HUES6 (cell line): ENCODE data around the gene GAK.
A peak's percentile ranks its signal among the peaks of the same experiment; 100 is the strongest.

Experiments
- H3K27ac ChIP-seq: 2 replicates; pipeline ENCODE4 v1.7.0; 2013; ENCODE audit warnings: low read depth, mild to moderate bottlenecking, low read length, inconsistent platforms
- H3K27me3 ChIP-seq: 2 replicates; pipeline ENCODE4 v1.6.1; 2013; ENCODE audit warnings: low read length; ENCODE audit not compliant: control insufficient read depth, insufficient read depth
- H3K36me3 ChIP-seq: 2 replicates; pipeline ENCODE4 v1.6.1; 2013; ENCODE audit warnings: low read length; ENCODE audit not compliant: control insufficient read depth, insufficient read depth
- H3K4me1 ChIP-seq: 2 replicates; pipeline ENCODE4 v1.6.1; 2013; ENCODE audit warnings: low read length; ENCODE audit not compliant: control insufficient read depth, insufficient read depth
- H3K4me3 ChIP-seq: 2 replicates; pipeline ENCODE4 v1.5.1; 2013; ENCODE audit warnings: low read depth, low read length
- H3K9ac ChIP-seq: one replicate; pipeline ENCODE4 v1.6.1; 2013; ENCODE audit warnings: mild to moderate bottlenecking, low read length
- H3K9me3 ChIP-seq: 2 replicates; pipeline ENCODE4 v1.6.1; 2013; ENCODE audit warnings: low read depth, low read length; ENCODE audit not compliant: control insufficient read depth, insufficient read depth

Gene GAK

GRCh38 chr4:866068-866760, 65.9 kb downstream of the GAK start:
- H3K9me3 ChIP-seq, result no peaks in the 10 kb centered on the region; the same call in 1 of the 2 replicates
- H3K27me3 ChIP-seq, result no peaks in the 10 kb centered on the region
- no peak overlapping the region for H3K4me3 ChIP-seq
- peaks cover 91% of the 10 kb centered on the region for H3K36me3 ChIP-seq
- H3K27ac ChIP-seq, result 0 out of 2 replicates have a peak overlapping the region, but pooled peaks have one; percentile 23
- H3K4me1 ChIP-seq, result no peaks in the 10 kb centered on the region
- no peak overlapping the region for H3K9ac ChIP-seq

GRCh38 chr4:865572-865971, 66.5 kb downstream of the GAK start:
- Histone ChIP-seq H3K27ac (no peak overlapping the region), H3K9me3 (no peaks in the 10 kb centered on the region; the same call in 1 of the 2 replicates), H3K36me3 (peaks cover 92% of the 10 kb centered on the region), H3K9ac (no peak overlapping the region), H3K4me1 (no peaks in the 10 kb centered on the region), H3K27me3 (no peaks in the 10 kb centered on the region), H3K4me3 (no peak overlapping the region)

- Histone ChIP-seq H3K4me3 (no peak overlapping the region), H3K9ac (no peak overlapping the region), H3K4me1 (no peaks in the 10 kb centered on the region), H3K27ac (no peak overlapping the region), H3K36me3 (peaks cover 90% of the 10 kb centered on the region), H3K27me3 (no peaks in the 10 kb centered on the region), H3K9me3 (no peaks in the 10 kb centered on the region; the same call in 1 of the 2 replicates)
Measured at GRCh38 chr4:865121-865465, 67.0 kb downstream of the GAK start.

- Histone ChIP-seq H3K4me1 (no peaks in the 10 kb centered on the region), H3K27me3 (no peaks in the 10 kb centered on the region), H3K27ac (no peak overlapping the region), H3K9me3 (no peaks in the 10 kb centered on the region; the same call in 1 of the 2 replicates), H3K9ac (no peak overlapping the region), H3K4me3 (no peak overlapping the region), H3K36me3 (peaks cover 89% of the 10 kb centered on the region)
Measured at GRCh38 chr4:864456-865120, 67.5 kb downstream of the GAK start.

GRCh38 chr4:860561-860960, 71.6 kb downstream of the GAK start:
- no peaks in the 10 kb centered on the region for H3K9me3 ChIP-seq
- H3K27ac ChIP-seq, result no peak overlapping the region
- no peak overlapping the region for H3K4me3 ChIP-seq
- no peaks in the 10 kb centered on the region for H3K27me3 ChIP-seq
- H3K9ac ChIP-seq, result no peak overlapping the region
- peaks cover 89% of the 10 kb centered on the region for H3K36me3 ChIP-seq
- no peaks in the 10 kb centered on the region for H3K4me1 ChIP-seq

GRCh38 chr4:859496-859895, 72.6 kb downstream of the GAK start:
- Histone ChIP-seq H3K36me3 (peaks cover 87% of the 10 kb centered on the region), H3K9ac (no peak overlapping the region), H3K4me3 (no peak overlapping the region), H3K9me3 (no peaks in the 10 kb centered on the region), H3K4me1 (no peaks in the 10 kb centered on the region), H3K27me3 (no peaks in the 10 kb centered on the region), H3K27ac (no peak overlapping the region)

GRCh38 chr4:858831-859451, 73.2 kb downstream of the GAK start:
- no peaks in the 10 kb centered on the region for H3K4me1 ChIP-seq
- no peak overlapping the region for H3K27ac ChIP-seq
- peaks cover 85% of the 10 kb centered on the region for H3K36me3 ChIP-seq
- H3K4me3 ChIP-seq, result no peak overlapping the region
- H3K9ac ChIP-seq, result no peak overlapping the region
- no peaks in the 10 kb centered on the region for H3K9me3 ChIP-seq
- no peaks in the 10 kb centered on the region for H3K27me3 ChIP-seq

GRCh38 chr4:858041-858481, 74.1 kb downstream of the GAK start:
- Histone ChIP-seq H3K36me3 (peaks cover 81% of the 10 kb centered on the region), H3K4me1 (no peaks in the 10 kb centered on the region), H3K9ac (no peak overlapping the region), H3K4me3 (no peak overlapping the region), H3K27ac (no peak overlapping the region), H3K27me3 (no peaks in the 10 kb centered on the region), H3K9me3 (no peaks in the 10 kb centered on the region)

- Histone ChIP-seq H3K4me3 (no peak overlapping the region), H3K36me3 (peaks cover 77% of the 10 kb centered on the region), H3K4me1 (no peaks in the 10 kb centered on the region), H3K27ac (no peak overlapping the region), H3K9ac (no peak overlapping the region), H3K9me3 (no peaks in the 10 kb centered on the region), H3K27me3 (no peaks in the 10 kb centered on the region)
Measured at GRCh38 chr4:857461-857860, 74.7 kb downstream of the GAK start.

- no peaks in the 10 kb centered on the region for H3K9me3 ChIP-seq
- no peak overlapping the region for H3K4me3 ChIP-seq
- no peak overlapping the region for H3K9ac ChIP-seq
- H3K4me1 ChIP-seq, result no peaks in the 10 kb centered on the region
- H3K27ac ChIP-seq, result no peak overlapping the region
- H3K27me3 ChIP-seq, result no peaks in the 10 kb centered on the region
- H3K36me3 ChIP-seq, result peaks cover 72% of the 10 kb centered on the region
Measured at GRCh38 chr4:856225-856901, 75.8 kb downstream of the GAK start.

- H3K27ac ChIP-seq, result no peak overlapping the region
Measured at GRCh38 chr4:855880-856224, 76.3 kb downstream of the GAK start.

More at GRCh38 chr4:855880-856224, 76.3 kb downstream of the GAK start:
- Histone ChIP-seq H3K27me3 (no peaks in the 10 kb centered on the region), H3K9me3 (no peaks in the 10 kb centered on the region), H3K4me3 (no peak overlapping the region), H3K4me1 (no peaks in the 10 kb centered on the region), H3K9ac (no peak overlapping the region), H3K36me3 (peaks cover 71% of the 10 kb centered on the region)
